GM19238 (cell line): ENCODE data around the gene SOCS2.
"Not testable (repeated sequence)": the region's sequence is repeated elsewhere in the genome, so short reads cannot be mapped to it uniquely, and the experiment has no call there.

ENCODE experiments used
- DNase-seq: peaks from one replicate; pipeline ENCODE4 v3.0.0; 2011; ENCODE audit warnings: low spot score; ENCODE audit not compliant: insufficient read length

SOCS2 gene

GRCh38 chr12:93571925-93572711, at the start of gene SOCS2:
Gene SOCS2 (plus strand): TSS chr12:93572675. CDS start chr12:93572898, 223 bp downstream.
- no peak for DNase-seq

GRCh38 chr12:93524386-93525133, 47.9 kb upstream of the SOCS2 start:
- no peak for DNase-seq

- DNase-seq, result no peak
Measured at GRCh38 chr12:93526786-93527428, 45.6 kb upstream of the SOCS2 start.

- DNase-seq, result no peak
Measured at GRCh38 chr12:93530358-93530757, 42.1 kb upstream of the SOCS2 start.

GRCh38 chr12:93533310-93533709, 39.2 kb upstream of the SOCS2 start:
- DNase-seq, result no peak

- DNase-seq, result no peak
Measured at GRCh38 chr12:93536111-93536765, 36.2 kb upstream of the SOCS2 start.

- peak; percentile 12 for DNase-seq
Measured at GRCh38 chr12:93536766-93537488, 35.5 kb upstream of the SOCS2 start.

GRCh38 chr12:93537769-93538168, 34.7 kb upstream of the SOCS2 start:
- no peak for DNase-seq

GRCh38 chr12:93539821-93540220, 32.7 kb upstream of the SOCS2 start:
- no peak for DNase-seq

GRCh38 chr12:93540466-93540865, 32.0 kb upstream of the SOCS2 start:
- no peak for DNase-seq

GRCh38 chr12:93541578-93542225, 30.8 kb upstream of the SOCS2 start:
- no peak for DNase-seq

- no peak for DNase-seq
Measured at GRCh38 chr12:93547778-93548177, 24.7 kb upstream of the SOCS2 start.

- no peak for DNase-seq
Measured at GRCh38 chr12:93549174-93549573, 23.3 kb upstream of the SOCS2 start.

GRCh38 chr12:93550748-93551611, 21.5 kb upstream of the SOCS2 start:
- DNase-seq, result no peak

- no peak for DNase-seq
Measured at GRCh38 chr12:93552427-93552826, 20.0 kb upstream of the SOCS2 start.

- DNase-seq, result not testable (repeated sequence)
Measured at GRCh38 chr12:93557879-93558278, 14.6 kb upstream of the SOCS2 start.

- not testable (repeated sequence) for DNase-seq
Measured at GRCh38 chr12:93558685-93559084, 13.8 kb upstream of the SOCS2 start.

- DNase-seq, result no peak
Measured at GRCh38 chr12:93563807-93564538, 8.5 kb upstream of the SOCS2 start.

- DNase-seq, result no peak
Measured at GRCh38 chr12:93565760-93566159, 6.7 kb upstream of the SOCS2 start.
